ENCODE data around the gene MYCN. TPM values are rescaled to one million over a fixed set of nuclear protein-coding genes. Genes with fewer than 3 reads are reported as not detected.

MYCN gene
- total and polyA plus RNA-seq, 2 donors (not counting 1 experiment from before 2014, with no cell fraction given): not detected

DNA sequence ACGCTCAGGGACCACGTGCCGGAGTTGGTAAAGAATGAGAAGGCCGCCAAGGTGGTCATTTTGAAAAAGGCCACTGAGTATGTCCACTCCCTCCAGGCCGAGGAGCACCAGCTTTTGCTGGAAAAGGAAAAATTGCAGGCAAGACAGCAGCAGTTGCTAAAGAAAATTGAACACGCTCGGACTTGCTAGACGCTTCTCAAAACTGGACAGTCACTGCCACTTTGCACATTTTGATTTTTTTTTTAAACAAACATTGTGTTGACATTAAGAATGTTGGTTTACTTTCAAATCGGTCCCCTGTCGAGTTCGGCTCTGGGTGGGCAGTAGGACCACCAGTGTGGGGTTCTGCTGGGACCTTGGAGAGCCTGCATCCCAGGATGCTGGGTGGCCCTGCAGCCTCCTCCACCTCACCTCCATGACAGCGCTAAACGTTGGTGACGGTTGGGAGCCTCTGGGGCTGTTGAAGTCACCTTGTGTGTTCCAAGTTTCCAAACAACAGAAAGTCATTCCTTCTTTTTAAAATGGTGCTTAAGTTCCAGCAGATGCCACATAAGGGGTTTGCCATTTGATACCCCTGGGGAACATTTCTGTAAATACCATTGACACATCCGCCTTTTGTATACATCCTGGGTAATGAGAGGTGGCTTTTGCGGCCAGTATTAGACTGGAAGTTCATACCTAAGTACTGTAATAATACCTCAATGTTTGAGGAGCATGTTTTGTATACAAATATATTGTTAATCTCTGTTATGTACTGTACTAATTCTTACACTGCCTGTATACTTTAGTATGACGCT is 5.8 kb downstream of the MYCN start:
- no peaks in the 10 kb centered on the region for H3K36me3 ChIP-seq (ENCODE audit: control insufficient read depth, insufficient read depth, low read length)
- H3K27ac ChIP-seq (ENCODE audit: insufficient read depth, low read length): no peak overlapping the region
- no peak for TF ChIP-seq EZH2 (IDR thresholded peaks at IDR 0.05; ENCODE audit: low read length, missing control alignments)
- TF ChIP-seq, protein P1, sequence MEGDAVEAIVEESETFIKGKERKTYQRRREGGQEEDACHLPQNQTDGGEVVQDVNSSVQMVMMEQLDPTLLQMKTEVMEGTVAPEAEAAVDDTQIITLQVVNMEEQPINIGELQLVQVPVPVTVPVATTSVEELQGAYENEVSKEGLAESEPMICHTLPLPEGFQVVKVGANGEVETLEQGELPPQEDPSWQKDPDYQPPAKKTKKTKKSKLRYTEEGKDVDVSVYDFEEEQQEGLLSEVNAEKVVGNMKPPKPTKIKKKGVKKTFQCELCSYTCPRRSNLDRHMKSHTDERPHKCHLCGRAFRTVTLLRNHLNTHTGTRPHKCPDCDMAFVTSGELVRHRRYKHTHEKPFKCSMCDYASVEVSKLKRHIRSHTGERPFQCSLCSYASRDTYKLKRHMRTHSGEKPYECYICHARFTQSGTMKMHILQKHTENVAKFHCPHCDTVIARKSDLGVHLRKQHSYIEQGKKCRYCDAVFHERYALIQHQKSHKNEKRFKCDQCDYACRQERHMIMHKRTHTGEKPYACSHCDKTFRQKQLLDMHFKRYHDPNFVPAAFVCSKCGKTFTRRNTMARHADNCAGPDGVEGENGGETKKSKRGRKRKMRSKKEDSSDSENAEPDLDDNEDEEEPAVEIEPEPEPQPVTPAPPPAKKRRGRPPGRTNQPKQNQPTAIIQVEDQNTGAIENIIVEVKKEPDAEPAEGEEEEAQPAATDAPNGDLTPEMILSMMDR (conservative IDR thresholded peaks at IDR 0.05 in 1 of 2, IDR thresholded peaks at IDR 0.05 in 1 of 2; ENCODE audit: low read depth in 1 of 2, low read length in 2 of 2): no peak
- H3K4me1 ChIP-seq (ENCODE audit: control insufficient read depth, extremely low read depth, insufficient read depth, low read length): no peaks in the 10 kb centered on the region
- H3K4me2 ChIP-seq (ENCODE audit: extremely low read depth, insufficient read depth, low read length): no peak overlapping the region
- H3K9me3 ChIP-seq (ENCODE audit: control insufficient read depth, insufficient read depth, low read depth, low read length): no peaks in the 10 kb centered on the region
- no peak overlapping the region for H3K9ac ChIP-seq (ENCODE audit: insufficient read depth, low read length)
- H3K27me3 ChIP-seq (ENCODE audit: control insufficient read depth, insufficient read depth, low read length): peaks cover 13% of the 10 kb centered on the region
- no peak for DNase-seq (ENCODE audit: low read depth in 2 of 2)
- no peak overlapping the region for H3K4me3 ChIP-seq (replicated peaks in 1 of 4; ENCODE audit: control extremely low read depth in 1 of 4, insufficient read depth in 1 of 4, low read depth in 3 of 4, low read length in 4 of 4)
- H2AFZ ChIP-seq (ENCODE audit: low read length): no peak overlapping the region
- H3K79me2 ChIP-seq (ENCODE audit: control insufficient read depth, insufficient read depth, low read length): no peaks in the 10 kb centered on the region
- no peaks in the 10 kb centered on the region for H4K20me1 ChIP-seq (ENCODE audit: control insufficient read depth, extremely low read depth, insufficient read depth, low read length)

DNA sequence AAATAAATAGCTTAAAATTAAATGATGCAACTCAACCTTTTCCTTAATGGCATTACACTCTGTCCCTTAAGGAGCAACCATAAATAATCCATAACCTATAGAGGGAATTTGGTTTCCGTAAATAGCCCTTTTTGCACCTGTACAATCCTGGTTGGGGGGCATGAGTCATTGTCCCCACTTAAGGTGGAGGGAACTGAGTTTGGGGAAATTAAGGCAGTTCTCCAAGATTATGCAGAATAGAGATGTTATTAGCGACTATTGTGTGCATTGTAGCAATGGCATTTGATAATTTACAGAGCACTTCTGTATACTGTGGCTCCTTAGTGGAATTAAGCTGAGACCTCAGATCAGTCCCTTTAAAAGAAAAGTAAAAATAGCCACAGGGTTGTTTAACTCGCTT is 6.6 kb downstream of the MYCN start:
- no peaks in the 10 kb centered on the region for H3K4me1 ChIP-seq (ENCODE audit: control insufficient read depth, extremely low read depth, insufficient read depth, low read length)
- DNase-seq (ENCODE audit: low read depth in 2 of 2): no peak
- H3K79me2 ChIP-seq (ENCODE audit: control insufficient read depth, insufficient read depth, low read length): no peaks in the 10 kb centered on the region
- H3K36me3 ChIP-seq (ENCODE audit: control insufficient read depth, insufficient read depth, low read length): no peaks in the 10 kb centered on the region
- H3K27me3 ChIP-seq (ENCODE audit: control insufficient read depth, insufficient read depth, low read length): peaks cover 10% of the 10 kb centered on the region
- no peak overlapping the region for H3K9ac ChIP-seq (ENCODE audit: insufficient read depth, low read length)
- no peaks in the 10 kb centered on the region for H4K20me1 ChIP-seq (ENCODE audit: control insufficient read depth, extremely low read depth, insufficient read depth, low read length)
- no peak overlapping the region for H3K27ac ChIP-seq (ENCODE audit: insufficient read depth, low read length)
- H3K4me2 ChIP-seq (ENCODE audit: extremely low read depth, insufficient read depth, low read length): no peak overlapping the region
- TF ChIP-seq, protein P1 (conservative IDR thresholded peaks at IDR 0.05 in 1 of 2, IDR thresholded peaks at IDR 0.05 in 1 of 2; ENCODE audit: low read depth in 1 of 2, low read length in 2 of 2): no peak
- TF ChIP-seq EZH2 (IDR thresholded peaks at IDR 0.05; ENCODE audit: low read length, missing control alignments): no peak
- no peak overlapping the region for H3K4me3 ChIP-seq (replicated peaks in 1 of 4; ENCODE audit: control extremely low read depth in 1 of 4, insufficient read depth in 1 of 4, low read depth in 3 of 4, low read length in 4 of 4)
- no peaks in the 10 kb centered on the region for H3K9me3 ChIP-seq (ENCODE audit: control insufficient read depth, insufficient read depth, low read depth, low read length)
- no peak overlapping the region for H2AFZ ChIP-seq (ENCODE audit: low read length)

DNA sequence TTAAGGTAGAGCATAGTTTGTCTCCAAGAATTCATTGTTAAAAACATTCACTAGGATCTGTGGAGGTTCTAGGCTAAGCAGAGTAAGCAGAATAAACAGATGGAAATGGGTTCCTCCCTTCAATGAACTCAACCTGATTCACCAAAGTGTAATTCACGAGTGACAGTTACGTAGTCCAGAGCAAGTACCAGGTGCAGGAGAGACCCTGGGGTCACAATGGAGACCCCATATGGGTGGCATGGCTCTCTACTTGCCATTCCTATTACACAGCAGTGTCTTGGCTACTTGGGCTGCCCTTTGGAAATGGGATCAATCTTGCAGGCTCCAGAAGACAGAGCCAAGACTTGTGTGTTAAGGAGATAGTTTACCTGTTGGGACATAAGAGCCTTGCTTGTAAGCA is 7.1 kb downstream of the MYCN start:
- no peak overlapping the region for H3K27ac ChIP-seq (ENCODE audit: insufficient read depth, low read length)
- no peak overlapping the region for H3K9ac ChIP-seq (ENCODE audit: insufficient read depth, low read length)
- H3K4me2 ChIP-seq (ENCODE audit: extremely low read depth, insufficient read depth, low read length): no peak overlapping the region
- H2AFZ ChIP-seq (ENCODE audit: low read length): no peak overlapping the region
- H3K4me3 ChIP-seq (replicated peaks in 1 of 4; ENCODE audit: control extremely low read depth in 1 of 4, insufficient read depth in 1 of 4, low read depth in 3 of 4, low read length in 4 of 4): no peak overlapping the region
- H3K36me3 ChIP-seq (ENCODE audit: control insufficient read depth, insufficient read depth, low read length): no peaks in the 10 kb centered on the region
- H3K9me3 ChIP-seq (ENCODE audit: control insufficient read depth, insufficient read depth, low read depth, low read length): no peaks in the 10 kb centered on the region
- H4K20me1 ChIP-seq (ENCODE audit: control insufficient read depth, extremely low read depth, insufficient read depth, low read length): no peaks in the 10 kb centered on the region
- no peaks in the 10 kb centered on the region for H3K4me1 ChIP-seq (ENCODE audit: control insufficient read depth, extremely low read depth, insufficient read depth, low read length)
- peaks cover 7% of the 10 kb centered on the region for H3K27me3 ChIP-seq (ENCODE audit: control insufficient read depth, insufficient read depth, low read length)
- no peak for DNase-seq (ENCODE audit: low read depth in 2 of 2)
- H3K79me2 ChIP-seq (ENCODE audit: control insufficient read depth, insufficient read depth, low read length): no peaks in the 10 kb centered on the region
- TF ChIP-seq, protein P1 (conservative IDR thresholded peaks at IDR 0.05 in 1 of 2, IDR thresholded peaks at IDR 0.05 in 1 of 2; ENCODE audit: low read depth in 1 of 2, low read length in 2 of 2): no peak
- no peak for TF ChIP-seq EZH2 (IDR thresholded peaks at IDR 0.05; ENCODE audit: low read length, missing control alignments)

Data from fibroblast of lung (primary cell).